Measurements from ENCODE around the gene SUGCT.

Gene SUGCT

GRCh38 chr7:40799493-40800403 lies 664.9 kb downstream of the SUGCT start:
- TF ChIP-seq, protein P1, sequence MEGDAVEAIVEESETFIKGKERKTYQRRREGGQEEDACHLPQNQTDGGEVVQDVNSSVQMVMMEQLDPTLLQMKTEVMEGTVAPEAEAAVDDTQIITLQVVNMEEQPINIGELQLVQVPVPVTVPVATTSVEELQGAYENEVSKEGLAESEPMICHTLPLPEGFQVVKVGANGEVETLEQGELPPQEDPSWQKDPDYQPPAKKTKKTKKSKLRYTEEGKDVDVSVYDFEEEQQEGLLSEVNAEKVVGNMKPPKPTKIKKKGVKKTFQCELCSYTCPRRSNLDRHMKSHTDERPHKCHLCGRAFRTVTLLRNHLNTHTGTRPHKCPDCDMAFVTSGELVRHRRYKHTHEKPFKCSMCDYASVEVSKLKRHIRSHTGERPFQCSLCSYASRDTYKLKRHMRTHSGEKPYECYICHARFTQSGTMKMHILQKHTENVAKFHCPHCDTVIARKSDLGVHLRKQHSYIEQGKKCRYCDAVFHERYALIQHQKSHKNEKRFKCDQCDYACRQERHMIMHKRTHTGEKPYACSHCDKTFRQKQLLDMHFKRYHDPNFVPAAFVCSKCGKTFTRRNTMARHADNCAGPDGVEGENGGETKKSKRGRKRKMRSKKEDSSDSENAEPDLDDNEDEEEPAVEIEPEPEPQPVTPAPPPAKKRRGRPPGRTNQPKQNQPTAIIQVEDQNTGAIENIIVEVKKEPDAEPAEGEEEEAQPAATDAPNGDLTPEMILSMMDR (IDR thresholded peaks at IDR 0.05; ENCODE audit: control insufficient read depth, extremely low read depth, insufficient read depth), result no peak
- no peak for DNase-seq (ENCODE audit: low read depth)
- H3K4me3 ChIP-seq (ENCODE audit: low read depth, low read length), result no peak overlapping the region

GRCh38 chr7:40800771-40801170 lies 666.0 kb downstream of the SUGCT start:
- no peak for DNase-seq (ENCODE audit: low read depth)
- TF ChIP-seq, protein P1 (IDR thresholded peaks at IDR 0.05; ENCODE audit: control insufficient read depth, extremely low read depth, insufficient read depth), result no peak

GRCh38 chr7:40802497-40802896 lies 667.7 kb downstream of the SUGCT start:
- no peak overlapping the region for H3K4me3 ChIP-seq (ENCODE audit: low read depth, low read length)
- DNase-seq (ENCODE audit: low read depth), result no peak
- TF ChIP-seq, protein P1 (IDR thresholded peaks at IDR 0.05; ENCODE audit: control insufficient read depth, extremely low read depth, insufficient read depth), result no peak

More at GRCh38 chr7:40800771-40801170, 666.0 kb downstream of the SUGCT start:
- no peak overlapping the region for H3K4me3 ChIP-seq (ENCODE audit: low read depth, low read length)

DNA sequence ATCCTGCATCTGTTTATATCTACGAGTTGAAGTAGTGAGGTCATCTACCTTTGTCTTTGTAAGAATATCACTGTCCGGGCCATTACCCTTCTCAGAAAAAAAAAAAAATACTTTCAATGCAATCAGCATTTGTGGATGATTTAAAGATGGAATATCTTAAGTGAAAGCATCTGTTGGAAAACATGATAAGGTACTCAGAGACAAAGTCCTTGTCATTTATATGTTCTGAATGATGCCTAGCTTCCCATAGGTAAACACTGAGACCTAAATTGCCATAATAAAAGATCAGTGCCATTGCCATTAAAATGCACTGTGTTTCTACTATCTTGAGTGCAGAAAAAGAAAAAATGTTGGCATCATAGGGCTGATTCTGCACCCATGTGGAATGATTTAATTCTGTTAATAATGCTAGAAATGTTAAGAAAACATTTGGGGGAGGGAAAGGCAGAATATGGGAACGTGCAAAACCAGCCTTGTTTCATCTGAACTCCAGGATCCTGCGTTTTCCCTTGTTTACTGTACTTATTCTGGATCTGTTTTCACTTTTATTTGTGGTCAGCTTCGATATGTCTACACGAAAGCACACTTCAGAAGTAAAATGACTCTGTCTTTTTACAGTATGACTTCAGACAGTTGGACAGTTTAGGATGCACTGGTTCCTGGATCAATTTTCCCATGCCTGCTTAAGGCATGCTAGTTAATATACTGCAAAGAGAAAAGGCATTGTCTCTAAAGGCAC lies 669.8 kb downstream of the SUGCT start:
- DNase-seq (ENCODE audit: low read depth), result no peak
- no peak overlapping the region for H3K4me3 ChIP-seq (ENCODE audit: low read depth, low read length)
- TF ChIP-seq, protein P1 (IDR thresholded peaks at IDR 0.05; ENCODE audit: control insufficient read depth, extremely low read depth, insufficient read depth), result no peak

GRCh38 chr7:40805361-40805760 lies 670.6 kb downstream of the SUGCT start:
- H3K4me3 ChIP-seq (ENCODE audit: low read depth, low read length), result no peak overlapping the region
- TF ChIP-seq, protein P1 (IDR thresholded peaks at IDR 0.05; ENCODE audit: control insufficient read depth, extremely low read depth, insufficient read depth), result no peak
- DNase-seq (ENCODE audit: low read depth), result no peak

- TF ChIP-seq, protein P1 (IDR thresholded peaks at IDR 0.05; ENCODE audit: control insufficient read depth, extremely low read depth, insufficient read depth), result no peak
- H3K4me3 ChIP-seq (ENCODE audit: low read depth, low read length), result no peak overlapping the region
- DNase-seq (ENCODE audit: low read depth), result no peak
Measured at GRCh38 chr7:40808378-40808942, 673.7 kb downstream of the SUGCT start.

All from LNCaP clone FGC (cell line).